HEK293 (cell line): ENCODE results near the gene LIPH.

Source experiments
- CTCF ChIA-PET: fragments of 350-600 bp; formaldehyde crosslinking; extraction: SDS; loops from one replicate; lab custom pipeline; 2021; ENCODE audit warnings: antibody characterized with exemption; lab: Yijun Ruan, JAX
- POLR2A ChIA-PET: fragments of 300-600 bp; formaldehyde crosslinking; extraction: SDS; loops from one replicate; lab custom pipeline; 2020; ENCODE audit warnings: antibody characterized with exemption, inconsistent platforms; lab: Yijun Ruan, JAX
- H3K27ac ChIP-seq: fragments of 200-500 bp; sonication (Bioruptor generic); 2 replicates; pipeline ENCODE4 v1.5.1; 2014; ENCODE audit warnings: low read depth, low read length, control low read depth, inconsistent platforms; ENCODE audit errors: extremely low read depth
- H3K36me3 ChIP-seq, 2 experiments: fragments of 200-500 bp in 1 of 2; sonication (Bioruptor generic) in 1 of 2; 1 replicate in 1 of 2; 2 replicates in 1 of 2; pipeline ENCODE4 v1.5.1; 2014 to 2017; ENCODE audit warnings: inconsistent platforms in 2 of 2, low read length in 2 of 2; ENCODE audit not compliant: control insufficient read depth in 2 of 2, insufficient read depth in 1 of 2
- H3K4me1 ChIP-seq: fragments of 200-500 bp; sonication (Bioruptor generic); 2 replicates; pipeline ENCODE4 v1.5.1; 2014; ENCODE audit warnings: mild to moderate bottlenecking, low read length, inconsistent platforms; ENCODE audit not compliant: control insufficient read depth, insufficient read depth
- H3K4me3 ChIP-seq: 2 replicates; pipeline ENCODE4 v1.5.1; 2011; ENCODE audit warnings: low read depth, mild to moderate bottlenecking, control low read depth, low read length, moderate library complexity
- H3K9me3 ChIP-seq: fragments of 200-500 bp; sonication (Bioruptor generic); 2 replicates; pipeline ENCODE4 v1.5.1; 2014; ENCODE audit warnings: low read depth, low read length, inconsistent platforms; ENCODE audit not compliant: control insufficient read depth, insufficient read depth
- KLF7 ChIP-seq: fragments of 450-650 bp; formaldehyde crosslinking; IDR thresholded peaks from 2 replicates; pipeline ENCODE4 v1.5.1; 2016; ENCODE audit warnings: missing biosample characterization, missing genetic modification characterization, borderline replicate concordance
- PRDM1 ChIP-seq: fragments of 450-650 bp; formaldehyde crosslinking; IDR thresholded peaks from 2 replicates; pipeline ENCODE4; 2016; ENCODE audit warnings: missing biosample characterization, missing genetic modification characterization
- ZFP41 ChIP-seq: fragments of 450-650 bp; formaldehyde crosslinking; IDR thresholded peaks from 2 replicates; pipeline ENCODE4 v1.5.1; 2016; ENCODE audit warnings: missing biosample characterization, missing genetic modification characterization, borderline replicate concordance
- ZNF10 ChIP-seq: fragments of 450-650 bp; formaldehyde crosslinking; IDR thresholded peaks from 2 replicates; pipeline ENCODE4 v1.5.1; 2017; ENCODE audit warnings: missing biosample characterization, missing genetic modification characterization
- ZNF114 ChIP-seq: fragments of 450-650 bp; formaldehyde crosslinking; IDR thresholded peaks from 2 replicates; pipeline ENCODE4 v1.5.0; 2017; ENCODE audit warnings: missing biosample characterization, missing genetic modification characterization
- ZNF19 ChIP-seq: fragments of 450-650 bp; formaldehyde crosslinking; IDR thresholded peaks from 2 replicates; pipeline ENCODE4; 2016; ENCODE audit warnings: missing biosample characterization, missing genetic modification characterization, low read depth
- ZNF24 ChIP-seq: fragments of 450-650 bp; formaldehyde crosslinking; IDR thresholded peaks from 2 replicates; pipeline ENCODE4 v1.5.1; 2016; ENCODE audit warnings: missing biosample characterization, missing genetic modification characterization
- ZNF266 ChIP-seq: fragments of 450-650 bp; formaldehyde crosslinking; IDR thresholded peaks from 2 replicates; pipeline ENCODE4 v1.5.1; 2016; ENCODE audit warnings: missing biosample characterization, missing genetic modification characterization, low read depth
- ZNF391 ChIP-seq: fragments of 450-650 bp; formaldehyde crosslinking; IDR thresholded peaks from 2 replicates; pipeline ENCODE4 v1.5.1; 2016; ENCODE audit warnings: low read depth, missing biosample characterization, missing genetic modification characterization, borderline replicate concordance
- ZNF473 ChIP-seq: fragments of 450-650 bp; formaldehyde crosslinking; IDR thresholded peaks from 2 replicates; pipeline ENCODE4 v1.5.1; 2017; ENCODE audit warnings: missing biosample characterization, missing genetic modification characterization
- ZNF571 ChIP-seq: fragments of 450-650 bp; formaldehyde crosslinking; IDR thresholded peaks from 2 replicates; pipeline ENCODE4 v1.5.0; 2017; ENCODE audit warnings: missing biosample characterization, missing genetic modification characterization
- ZNF596 ChIP-seq: fragments of 450-650 bp; IDR thresholded peaks from 2 replicates; pipeline ENCODE4 v1.5.0; 2018; ENCODE audit warnings: missing biosample characterization, mild to moderate bottlenecking, missing genetic modification characterization, moderate library complexity
- ZNF610 ChIP-seq: fragments of 450-650 bp; formaldehyde crosslinking; IDR thresholded peaks from 2 replicates; pipeline ENCODE4 v1.5.1; 2016; ENCODE audit warnings: missing biosample characterization, missing genetic modification characterization, borderline replicate concordance
- ZNF664 ChIP-seq: fragments of 450-650 bp; formaldehyde crosslinking; IDR thresholded peaks from 2 replicates; pipeline ENCODE4 v1.5.1; 2016; ENCODE audit warnings: missing biosample characterization, missing genetic modification characterization
- TF ChIP-seq, protein P1 (sequence below): fragments of 450-650 bp; formaldehyde crosslinking; IDR thresholded peaks from 2 replicates; pipeline ENCODE4 v1.5.1; 2016; ENCODE audit warnings: missing biosample characterization, missing genetic modification characterization
- TF ChIP-seq, protein P2 (sequence below): fragments of 450-650 bp; formaldehyde crosslinking; IDR thresholded peaks from 2 replicates; pipeline ENCODE4 v1.5.1; 2016; ENCODE audit warnings: missing biosample characterization, missing genetic modification characterization
- TF ChIP-seq, protein P3 (sequence below): fragments of 450-650 bp; formaldehyde crosslinking; IDR thresholded peaks from 2 replicates; pipeline ENCODE4 v1.5.1; 2016; ENCODE audit warnings: missing biosample characterization, missing genetic modification characterization
- TF ChIP-seq, protein P4 (sequence below): fragments of 450-650 bp; formaldehyde crosslinking; IDR thresholded peaks from 2 replicates; pipeline ENCODE4 v1.5.1; 2016; ENCODE audit warnings: missing biosample characterization, missing genetic modification characterization
- TF ChIP-seq, protein P5 (sequence below): fragments of 450-650 bp; formaldehyde crosslinking; IDR thresholded peaks from 2 replicates; pipeline ENCODE4 v1.5.1; 2016; ENCODE audit warnings: missing biosample characterization, missing genetic modification characterization
- TF ChIP-seq, protein P6 (sequence below): fragments of 450-650 bp; formaldehyde crosslinking; IDR thresholded peaks from 2 replicates; pipeline ENCODE4 v1.5.1; 2016; ENCODE audit warnings: missing biosample characterization, missing genetic modification characterization
- TF ChIP-seq, protein P7 (sequence below): fragments of 450-650 bp; formaldehyde crosslinking; IDR thresholded peaks from 2 replicates; pipeline ENCODE4 v1.5.1; 2017; ENCODE audit warnings: missing biosample characterization, missing genetic modification characterization

LIPH gene

DNA sequence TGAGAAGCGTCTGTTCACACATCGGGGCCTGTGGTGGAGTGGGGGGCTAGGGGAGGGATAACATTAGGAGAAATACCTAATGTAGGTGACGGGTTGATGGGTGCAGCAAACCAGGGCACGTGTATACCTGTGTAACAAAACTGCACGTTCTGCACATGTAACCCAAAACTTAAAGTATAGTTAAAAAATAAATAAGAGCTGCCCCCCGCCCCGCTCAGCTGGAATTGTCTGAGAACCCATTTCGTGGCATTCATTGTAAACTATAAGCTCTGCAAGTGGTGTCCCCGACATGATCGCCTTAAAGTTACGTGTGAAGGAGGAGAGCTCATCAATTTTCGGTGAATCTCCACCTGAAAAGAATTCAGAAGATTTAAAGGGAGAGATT, 7.3 kb upstream of the LIPH start:
- no peak overlapping the region for H3K27ac ChIP-seq
- POLR2A ChIA-PET = interaction anchor here (1.0 to 1.9 kb wide), 2 partner anchors 27 to 61 kb away, joined by 3 to 8 read pairs; partner anchors contain the start of genes SENP2 and TMEM41A

DNA sequence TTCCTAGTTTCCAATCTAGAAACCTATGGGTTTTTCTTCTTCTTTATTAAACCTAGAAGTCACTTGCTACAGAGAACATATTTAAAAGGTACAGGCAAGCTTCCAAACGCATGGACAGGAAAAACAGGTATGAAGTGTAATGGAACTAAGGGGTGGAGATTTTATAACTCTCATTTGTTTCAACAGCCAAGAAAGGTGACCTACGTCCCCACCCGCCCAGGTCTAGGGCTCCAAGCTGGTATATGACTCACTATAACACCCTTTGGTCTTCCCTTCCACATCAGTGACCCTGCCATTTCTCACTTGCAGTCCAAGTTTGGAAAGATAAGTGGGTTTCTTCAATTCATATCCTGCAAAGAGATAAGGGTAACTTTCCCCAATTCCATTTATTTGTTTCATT, 6.0 kb upstream of the LIPH start:
- peak overlapping the region; percentile 11; the same call in 1 of the 2 replicates for H3K27ac ChIP-seq
- no peak overlapping the region for H3K4me3 ChIP-seq
- POLR2A ChIA-PET = interaction anchor here (0.7 to 1.9 kb wide), 3 partner anchors 24 to 59 kb away, joined by 3 to 8 read pairs (median 3); partner anchors contain the start of genes SENP2 and TMEM41A
- TF ChIP-seq ZNF266 (tag by site-specific recombination) = no peak
- TF ChIP-seq, protein P1, sequence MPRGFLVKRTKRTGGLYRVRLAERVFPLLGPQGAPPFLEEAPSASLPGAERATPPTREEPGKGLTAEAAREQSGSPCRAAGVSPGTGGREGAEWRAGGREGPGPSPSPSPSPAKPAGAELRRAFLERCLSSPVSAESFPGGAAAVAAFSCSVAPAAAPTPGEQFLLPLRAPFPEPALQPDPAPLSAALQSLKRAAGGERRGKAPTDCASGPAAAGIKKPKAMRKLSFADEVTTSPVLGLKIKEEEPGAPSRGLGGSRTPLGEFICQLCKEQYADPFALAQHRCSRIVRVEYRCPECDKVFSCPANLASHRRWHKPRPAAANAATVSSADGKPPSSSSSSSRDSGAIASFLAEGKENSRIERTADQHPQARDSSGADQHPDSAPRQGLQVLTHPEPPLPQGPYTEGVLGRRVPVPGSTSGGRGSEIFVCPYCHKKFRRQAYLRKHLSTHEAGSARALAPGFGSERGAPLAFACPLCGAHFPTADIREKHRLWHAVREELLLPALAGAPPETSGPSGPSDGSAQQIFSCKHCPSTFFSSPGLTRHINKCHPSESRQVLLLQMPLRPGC = 0 out of 2 replicates have a peak, but pooled peaks have one; percentile 6
- TF ChIP-seq, protein P2, sequence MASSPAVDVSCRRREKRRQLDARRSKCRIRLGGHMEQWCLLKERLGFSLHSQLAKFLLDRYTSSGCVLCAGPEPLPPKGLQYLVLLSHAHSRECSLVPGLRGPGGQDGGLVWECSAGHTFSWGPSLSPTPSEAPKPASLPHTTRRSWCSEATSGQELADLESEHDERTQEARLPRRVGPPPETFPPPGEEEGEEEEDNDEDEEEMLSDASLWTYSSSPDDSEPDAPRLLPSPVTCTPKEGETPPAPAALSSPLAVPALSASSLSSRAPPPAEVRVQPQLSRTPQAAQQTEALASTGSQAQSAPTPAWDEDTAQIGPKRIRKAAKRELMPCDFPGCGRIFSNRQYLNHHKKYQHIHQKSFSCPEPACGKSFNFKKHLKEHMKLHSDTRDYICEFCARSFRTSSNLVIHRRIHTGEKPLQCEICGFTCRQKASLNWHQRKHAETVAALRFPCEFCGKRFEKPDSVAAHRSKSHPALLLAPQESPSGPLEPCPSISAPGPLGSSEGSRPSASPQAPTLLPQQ = no peak
- peak; percentile 26; the same call in 1 of the 2 replicates for TF ChIP-seq PRDM1 (tag by site-specific recombination)
- no peak for TF ChIP-seq ZFP41 (tag by site-specific recombination)
- TF ChIP-seq ZNF24 (tag by site-specific recombination) = no peak
- H3K36me3 ChIP-seq = no peaks in the 10 kb centered on the region
- CTCF ChIA-PET = interaction anchor here (0.6 to 5.2 kb wide), 14 partner anchors 13 to 510 kb away, joined by 3 to 30 read pairs (median 4); no protein-coding TSS in a partner anchor
- H3K9me3 ChIP-seq = no peaks in the 10 kb centered on the region
- peaks cover 8% of the 10 kb centered on the region for H3K4me1 ChIP-seq

More for the DNA sequence above, 7.3 kb upstream of the LIPH start:
- no peaks in the 10 kb centered on the region for H3K36me3 ChIP-seq
- TF ChIP-seq ZNF664 (tag by site-specific recombination) (no peak), ZNF473 (tag by site-specific recombination) (no peak), KLF7 (tag by site-specific recombination) (no peak), ZNF571 (tag by site-specific recombination) (no peak), ZNF19 (tag by site-specific recombination) (no peak), ZNF596 (tag by site-specific recombination) (no peak), ZNF114 (no peak), ZNF391 (tag by site-specific recombination) (no peak), ZNF10 (tag by site-specific recombination) (no peak), ZNF610 (tag by site-specific recombination) (no peak)
- TF ChIP-seq, protein P3, sequence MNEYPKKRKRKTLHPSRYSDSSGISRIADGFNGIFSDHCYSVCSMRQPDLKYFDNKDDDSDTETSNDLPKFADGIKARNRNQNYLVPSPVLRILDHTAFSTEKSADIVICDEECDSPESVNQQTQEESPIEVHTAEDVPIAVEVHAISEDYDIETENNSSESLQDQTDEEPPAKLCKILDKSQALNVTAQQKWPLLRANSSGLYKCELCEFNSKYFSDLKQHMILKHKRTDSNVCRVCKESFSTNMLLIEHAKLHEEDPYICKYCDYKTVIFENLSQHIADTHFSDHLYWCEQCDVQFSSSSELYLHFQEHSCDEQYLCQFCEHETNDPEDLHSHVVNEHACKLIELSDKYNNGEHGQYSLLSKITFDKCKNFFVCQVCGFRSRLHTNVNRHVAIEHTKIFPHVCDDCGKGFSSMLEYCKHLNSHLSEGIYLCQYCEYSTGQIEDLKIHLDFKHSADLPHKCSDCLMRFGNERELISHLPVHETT (tag by site-specific recombination) = no peak
- TF ChIP-seq, protein P4, sequence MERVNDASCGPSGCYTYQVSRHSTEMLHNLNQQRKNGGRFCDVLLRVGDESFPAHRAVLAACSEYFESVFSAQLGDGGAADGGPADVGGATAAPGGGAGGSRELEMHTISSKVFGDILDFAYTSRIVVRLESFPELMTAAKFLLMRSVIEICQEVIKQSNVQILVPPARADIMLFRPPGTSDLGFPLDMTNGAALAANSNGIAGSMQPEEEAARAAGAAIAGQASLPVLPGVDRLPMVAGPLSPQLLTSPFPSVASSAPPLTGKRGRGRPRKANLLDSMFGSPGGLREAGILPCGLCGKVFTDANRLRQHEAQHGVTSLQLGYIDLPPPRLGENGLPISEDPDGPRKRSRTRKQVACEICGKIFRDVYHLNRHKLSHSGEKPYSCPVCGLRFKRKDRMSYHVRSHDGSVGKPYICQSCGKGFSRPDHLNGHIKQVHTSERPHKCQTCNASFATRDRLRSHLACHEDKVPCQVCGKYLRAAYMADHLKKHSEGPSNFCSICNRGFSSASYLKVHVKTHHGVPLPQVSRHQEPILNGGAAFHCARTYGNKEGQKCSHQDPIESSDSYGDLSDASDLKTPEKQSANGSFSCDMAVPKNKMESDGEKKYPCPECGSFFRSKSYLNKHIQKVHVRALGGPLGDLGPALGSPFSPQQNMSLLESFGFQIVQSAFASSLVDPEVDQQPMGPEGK (tag by site-specific recombination) = no peak
- TF ChIP-seq, protein P5, sequence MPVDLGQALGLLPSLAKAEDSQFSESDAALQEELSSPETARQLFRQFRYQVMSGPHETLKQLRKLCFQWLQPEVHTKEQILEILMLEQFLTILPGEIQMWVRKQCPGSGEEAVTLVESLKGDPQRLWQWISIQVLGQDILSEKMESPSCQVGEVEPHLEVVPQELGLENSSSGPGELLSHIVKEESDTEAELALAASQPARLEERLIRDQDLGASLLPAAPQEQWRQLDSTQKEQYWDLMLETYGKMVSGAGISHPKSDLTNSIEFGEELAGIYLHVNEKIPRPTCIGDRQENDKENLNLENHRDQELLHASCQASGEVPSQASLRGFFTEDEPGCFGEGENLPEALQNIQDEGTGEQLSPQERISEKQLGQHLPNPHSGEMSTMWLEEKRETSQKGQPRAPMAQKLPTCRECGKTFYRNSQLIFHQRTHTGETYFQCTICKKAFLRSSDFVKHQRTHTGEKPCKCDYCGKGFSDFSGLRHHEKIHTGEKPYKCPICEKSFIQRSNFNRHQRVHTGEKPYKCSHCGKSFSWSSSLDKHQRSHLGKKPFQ = no peak
- TF ChIP-seq, protein P6, sequence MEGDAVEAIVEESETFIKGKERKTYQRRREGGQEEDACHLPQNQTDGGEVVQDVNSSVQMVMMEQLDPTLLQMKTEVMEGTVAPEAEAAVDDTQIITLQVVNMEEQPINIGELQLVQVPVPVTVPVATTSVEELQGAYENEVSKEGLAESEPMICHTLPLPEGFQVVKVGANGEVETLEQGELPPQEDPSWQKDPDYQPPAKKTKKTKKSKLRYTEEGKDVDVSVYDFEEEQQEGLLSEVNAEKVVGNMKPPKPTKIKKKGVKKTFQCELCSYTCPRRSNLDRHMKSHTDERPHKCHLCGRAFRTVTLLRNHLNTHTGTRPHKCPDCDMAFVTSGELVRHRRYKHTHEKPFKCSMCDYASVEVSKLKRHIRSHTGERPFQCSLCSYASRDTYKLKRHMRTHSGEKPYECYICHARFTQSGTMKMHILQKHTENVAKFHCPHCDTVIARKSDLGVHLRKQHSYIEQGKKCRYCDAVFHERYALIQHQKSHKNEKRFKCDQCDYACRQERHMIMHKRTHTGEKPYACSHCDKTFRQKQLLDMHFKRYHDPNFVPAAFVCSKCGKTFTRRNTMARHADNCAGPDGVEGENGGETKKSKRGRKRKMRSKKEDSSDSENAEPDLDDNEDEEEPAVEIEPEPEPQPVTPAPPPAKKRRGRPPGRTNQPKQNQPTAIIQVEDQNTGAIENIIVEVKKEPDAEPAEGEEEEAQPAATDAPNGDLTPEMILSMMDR (tag by site-specific recombination) = no peak
- TF ChIP-seq, protein P7, sequence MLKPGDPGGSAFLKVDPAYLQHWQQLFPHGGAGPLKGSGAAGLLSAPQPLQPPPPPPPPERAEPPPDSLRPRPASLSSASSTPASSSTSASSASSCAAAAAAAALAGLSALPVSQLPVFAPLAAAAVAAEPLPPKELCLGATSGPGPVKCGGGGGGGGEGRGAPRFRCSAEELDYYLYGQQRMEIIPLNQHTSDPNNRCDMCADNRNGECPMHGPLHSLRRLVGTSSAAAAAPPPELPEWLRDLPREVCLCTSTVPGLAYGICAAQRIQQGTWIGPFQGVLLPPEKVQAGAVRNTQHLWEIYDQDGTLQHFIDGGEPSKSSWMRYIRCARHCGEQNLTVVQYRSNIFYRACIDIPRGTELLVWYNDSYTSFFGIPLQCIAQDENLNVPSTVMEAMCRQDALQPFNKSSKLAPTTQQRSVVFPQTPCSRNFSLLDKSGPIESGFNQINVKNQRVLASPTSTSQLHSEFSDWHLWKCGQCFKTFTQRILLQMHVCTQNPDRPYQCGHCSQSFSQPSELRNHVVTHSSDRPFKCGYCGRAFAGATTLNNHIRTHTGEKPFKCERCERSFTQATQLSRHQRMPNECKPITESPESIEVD = no peak
- H3K9me3 ChIP-seq = no peaks in the 10 kb centered on the region
- no peak overlapping the region for H3K4me3 ChIP-seq
- CTCF ChIA-PET = interaction anchor here (0.6 to 5.2 kb wide), 14 partner anchors 12 to 1274 kb away, joined by 3 to 30 read pairs (median 4); no protein-coding TSS in a partner anchor
- H3K4me1 ChIP-seq = peaks cover 8% of the 10 kb centered on the region
